Vagina (tissue), 2 donors: ENCODE data around the gene NOTCH4. TPM values are rescaled to one million over a fixed set of nuclear protein-coding genes. Genes with fewer than 3 reads are reported as not detected.

Experiments used
- DNase-seq, 2 donors: peaks; one replicate each; pipeline ENCODE4 v3.0.0-alpha.2; 2017; ENCODE audit errors: extremely low spot score in 2 of 2
- H3K27ac ChIP-seq: fragments of 200-600 bp; sonication (generic); one replicate; pipeline ENCODE4 v1.5.1; 2019
- H3K27me3 ChIP-seq: fragments of 200-600 bp; sonication (generic); one replicate; pipeline ENCODE4 v1.5.1; 2019
- H3K36me3 ChIP-seq, 2 donors: fragments of 200-600 bp; sonication (generic); one replicate each; pipeline ENCODE4 v1.5.1; 2017 to 2019
- H3K4me1 ChIP-seq: fragments of 200-600 bp; sonication (generic); one replicate; pipeline ENCODE4 v1.5.1; 2019
- H3K4me3 ChIP-seq, 2 donors: fragments of 200-600 bp; sonication (generic); 1 replicate in 1 of 2; 2 replicates in 1 of 2; pipeline ENCODE4 v1.5.1; 2016 to 2019
- H3K9me3 ChIP-seq: fragments of 200-600 bp; sonication (generic); one replicate; pipeline ENCODE4 v1.5.1; 2019
- POLR2A ChIP-seq, 2 donors: fragments of 450-650 bp; IDR thresholded peaks; one replicate each; pipeline ENCODE4 v1.6.1; 2017; ENCODE audit warnings: antibody characterized with exemption in 2 of 2, mild to moderate bottlenecking in 2 of 2, moderate library complexity in 2 of 2
- POLR2AphosphoS5 ChIP-seq, 2 donors: sonication (generic); formaldehyde crosslinking; IDR thresholded peaks; one replicate each; pipeline ENCODE4 v1.9.0; 2017; ENCODE audit warnings: antibody characterized with exemption in 2 of 2, mild to moderate bottlenecking in 2 of 2, low read depth in 1 of 2; ENCODE audit not compliant: insufficient read depth in 1 of 2
- intact Hi-C: fragments of 100-400 bp; cut with DNase I; formaldehyde crosslinking; loops from one replicate; pipeline ENCODE4 v1.15.1; 2023
- total RNA-seq: library from RNA; depleted of rRNA; stranded (reverse); fragments of >200 nt; gene quantifications from one replicate; pipeline ENCODE4 v1.2.3, GENCODE V29; 2016
- TF ChIP-seq, protein P1 (sequence below), 3 experiments: fragments of 450-650 bp in 2 of 3; fragments of 200-600 bp in 1 of 3; sonication (generic) in 1 of 3; IDR thresholded peaks; one replicate each; pipeline ENCODE4 v1.5.1; 2017 to 2019; ENCODE audit warnings: antibody characterized with exemption in 3 of 3, mild to moderate bottlenecking in 2 of 3, moderate library complexity in 2 of 3

Gene NOTCH4
- total RNA-seq, 1 donor from 2014 or later = 18.2 TPM

DNA sequence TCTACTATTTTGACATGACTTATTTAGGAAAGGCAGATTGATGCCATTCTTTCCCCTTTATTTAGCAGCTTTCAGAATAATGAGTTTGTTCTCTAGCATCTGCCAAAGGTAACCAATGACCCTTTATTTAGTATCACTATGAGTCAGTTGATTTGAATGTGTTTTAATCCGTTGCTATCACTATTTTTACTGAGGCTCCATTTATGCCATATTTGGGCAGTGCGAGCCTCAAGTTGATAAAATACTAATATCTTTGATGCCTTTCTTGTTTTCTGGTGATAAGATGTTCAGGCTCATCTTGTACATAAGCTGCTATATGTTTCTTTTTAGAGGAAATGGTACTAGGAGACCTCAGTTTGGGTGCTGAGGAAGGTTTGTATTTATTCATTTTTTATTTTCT, 15.6 kb upstream of the NOTCH4 start:
- H3K4me3 ChIP-seq = no peak overlapping the region
- no peak overlapping the region for H3K27ac ChIP-seq
- no peaks in the 10 kb centered on the region for H3K36me3 ChIP-seq
- intact Hi-C loops = no loop called here
- TF ChIP-seq POLR2AphosphoS5 (IDR thresholded peaks at IDR 0.05; ENCODE audit: insufficient read depth in 1 of 2, low read depth in 1 of 2) (no peak), POLR2A (IDR thresholded peaks at IDR 0.05) (no peak)
- TF ChIP-seq, protein P1, sequence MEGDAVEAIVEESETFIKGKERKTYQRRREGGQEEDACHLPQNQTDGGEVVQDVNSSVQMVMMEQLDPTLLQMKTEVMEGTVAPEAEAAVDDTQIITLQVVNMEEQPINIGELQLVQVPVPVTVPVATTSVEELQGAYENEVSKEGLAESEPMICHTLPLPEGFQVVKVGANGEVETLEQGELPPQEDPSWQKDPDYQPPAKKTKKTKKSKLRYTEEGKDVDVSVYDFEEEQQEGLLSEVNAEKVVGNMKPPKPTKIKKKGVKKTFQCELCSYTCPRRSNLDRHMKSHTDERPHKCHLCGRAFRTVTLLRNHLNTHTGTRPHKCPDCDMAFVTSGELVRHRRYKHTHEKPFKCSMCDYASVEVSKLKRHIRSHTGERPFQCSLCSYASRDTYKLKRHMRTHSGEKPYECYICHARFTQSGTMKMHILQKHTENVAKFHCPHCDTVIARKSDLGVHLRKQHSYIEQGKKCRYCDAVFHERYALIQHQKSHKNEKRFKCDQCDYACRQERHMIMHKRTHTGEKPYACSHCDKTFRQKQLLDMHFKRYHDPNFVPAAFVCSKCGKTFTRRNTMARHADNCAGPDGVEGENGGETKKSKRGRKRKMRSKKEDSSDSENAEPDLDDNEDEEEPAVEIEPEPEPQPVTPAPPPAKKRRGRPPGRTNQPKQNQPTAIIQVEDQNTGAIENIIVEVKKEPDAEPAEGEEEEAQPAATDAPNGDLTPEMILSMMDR (IDR thresholded peaks at IDR 0.05) = no peak
- DNase-seq = no peak
- H3K9me3 ChIP-seq = no peaks in the 10 kb centered on the region
- H3K27me3 ChIP-seq = no peaks in the 10 kb centered on the region
- peaks cover 13% of the 10 kb centered on the region for H3K4me1 ChIP-seq

DNA sequence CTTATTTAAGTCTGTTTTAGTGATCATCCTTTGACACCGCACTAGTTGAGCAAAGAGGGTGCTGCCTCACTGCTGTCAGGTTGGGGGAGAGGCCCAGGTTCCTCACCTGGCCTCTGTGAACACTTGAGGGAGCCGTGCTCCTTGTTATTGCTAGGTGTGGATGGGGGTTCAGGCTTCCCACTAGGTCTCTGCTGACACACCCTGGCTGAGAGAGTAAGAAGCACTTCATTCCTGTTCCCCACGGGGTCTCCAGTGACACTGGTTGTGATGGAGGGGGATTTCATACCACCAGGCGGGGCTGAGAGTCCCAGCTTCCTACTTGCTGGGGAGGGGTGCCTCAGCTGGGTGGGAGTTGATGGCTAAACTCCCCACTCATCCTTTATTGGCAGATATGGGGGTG, 11.1 kb upstream of the NOTCH4 start:
- no peaks in the 10 kb centered on the region for H3K4me1 ChIP-seq
- H3K27ac ChIP-seq = no peak overlapping the region
- no peak for DNase-seq
- H3K36me3 ChIP-seq = no peaks in the 10 kb centered on the region
- H3K9me3 ChIP-seq = no peaks in the 10 kb centered on the region
- TF ChIP-seq, protein P1 (IDR thresholded peaks at IDR 0.05) = no peak
- TF ChIP-seq POLR2A (IDR thresholded peaks at IDR 0.05) = no peak
- TF ChIP-seq POLR2AphosphoS5 (IDR thresholded peaks at IDR 0.05; ENCODE audit: insufficient read depth in 1 of 2, low read depth in 1 of 2) = no peak
- no peaks in the 10 kb centered on the region for H3K27me3 ChIP-seq
- intact Hi-C loops = no loop called here
- no peak overlapping the region for H3K4me3 ChIP-seq

GRCh38 chr6:32226434-32226833, 2.6 kb upstream of the NOTCH4 start:
- no peaks in the 10 kb centered on the region for H3K4me1 ChIP-seq
- no peaks in the 10 kb centered on the region for H3K27me3 ChIP-seq
- intact Hi-C loops = no loop called here
- DNase-seq = no peak
- H3K9me3 ChIP-seq = no peaks in the 10 kb centered on the region
- TF ChIP-seq POLR2AphosphoS5 (IDR thresholded peaks at IDR 0.05; ENCODE audit: insufficient read depth in 1 of 2, low read depth in 1 of 2) (no peak), POLR2A (IDR thresholded peaks at IDR 0.05) (no peak)
- TF ChIP-seq, protein P1 (IDR thresholded peaks at IDR 0.05) = no peak
- no peak overlapping the region for H3K27ac ChIP-seq
- H3K4me3 ChIP-seq = no peak overlapping the region
- H3K36me3 ChIP-seq = no peaks in the 10 kb centered on the region

GRCh38 chr6:32224696-32225095, 829 bp upstream of the NOTCH4 start:
- no peak for DNase-seq
- no peak overlapping the region for H3K27ac ChIP-seq
- TF ChIP-seq POLR2A (IDR thresholded peaks at IDR 0.05) (no peak), POLR2AphosphoS5 (IDR thresholded peaks at IDR 0.05; ENCODE audit: insufficient read depth in 1 of 2, low read depth in 1 of 2) (no peak)
- TF ChIP-seq, protein P1 (IDR thresholded peaks at IDR 0.05) = no peak

GRCh38 chr6:32222333-32223230, 1.3 kb downstream of the NOTCH4 start:
- intact Hi-C loops = no loop called here
- Histone ChIP-seq H3K36me3 (no peaks in the 10 kb centered on the region), H3K4me3 (peak overlapping the region in 1 of 2 donors; percentile 16), H3K27ac (peak overlapping the region; percentile 27), H3K9me3 (no peaks in the 10 kb centered on the region), H3K27me3 (no peaks in the 10 kb centered on the region), H3K4me1 (no peaks in the 10 kb centered on the region)
- TF ChIP-seq POLR2A (IDR thresholded peaks at IDR 0.05) (no peak), POLR2AphosphoS5 (IDR thresholded peaks at IDR 0.05; ENCODE audit: insufficient read depth in 1 of 2, low read depth in 1 of 2) (no peak)
- TF ChIP-seq, protein P1 (IDR thresholded peaks at IDR 0.05) = no peak
- no peak for DNase-seq

More at GRCh38 chr6:32224696-32225095, 829 bp upstream of the NOTCH4 start:
- Histone ChIP-seq H3K4me3 (no peak overlapping the region), H3K9me3 (no peaks in the 10 kb centered on the region), H3K36me3 (no peaks in the 10 kb centered on the region), H3K4me1 (no peaks in the 10 kb centered on the region), H3K27me3 (no peaks in the 10 kb centered on the region)
- intact Hi-C loops = no loop called here
